GM23338 (cell line): Measurements from ENCODE around the gene SELENOV.

Experiments used
- CREB1 ChIP-seq: fragments of 250-450 bp; sonication (Bioruptor Pico); IDR thresholded peaks from 2 replicates; pipeline ENCODE4 v1.5.0; 2020; ENCODE audit warnings: low read depth, mild to moderate bottlenecking, moderate library complexity
- CTCF ChIP-seq, 2 experiments: fragments of 200-600 bp in 1 of 2; sonication (generic) in 1 of 2; conservative IDR thresholded peaks; 2 replicates each; pipeline versions ENCODE4 v1.5.1 to v1.6.1; 2016 to 2017; ENCODE audit warnings: antibody characterized with exemption in 2 of 2, low read depth in 2 of 2, mild to moderate bottlenecking in 2 of 2, moderate library complexity in 1 of 2
- ETS1 ChIP-seq: IDR thresholded peaks from 2 replicates; pipeline ENCODE4 v1.6.1; 2016; ENCODE audit warnings: antibody characterized with exemption
- EZH2 ChIP-seq: fragments of 200-600 bp; sonication (generic); IDR thresholded peaks from one replicate; pipeline ENCODE4 v1.8.0; 2017; ENCODE audit warnings: antibody characterized with exemption, mild to moderate bottlenecking, low read depth; ENCODE audit not compliant: unreplicated experiment
- EZH2phosphoT487 ChIP-seq: fragments of 200-600 bp; sonication (generic); IDR thresholded peaks from one replicate; pipeline ENCODE4 v1.8.1; 2018; ENCODE audit warnings: antibody characterized with exemption; ENCODE audit not compliant: unreplicated experiment
- JUNB ChIP-seq: IDR thresholded peaks from one replicate; pipeline ENCODE4 v1.6.1; 2016; ENCODE audit warnings: antibody characterized with exemption; ENCODE audit not compliant: unreplicated experiment
- NANOG ChIP-seq: IDR thresholded peaks from 2 replicates; pipeline ENCODE4 v1.6.1; 2016; ENCODE audit warnings: antibody characterized with exemption, borderline replicate concordance
- POLR2AphosphoS5 ChIP-seq: IDR thresholded peaks from 2 replicates; pipeline ENCODE4 v1.6.1; 2016; ENCODE audit warnings: antibody characterized with exemption, low read depth
- REST ChIP-seq: IDR thresholded peaks from one replicate; pipeline ENCODE4 v1.6.1; 2018; ENCODE audit warnings: antibody characterized with exemption; ENCODE audit not compliant: unreplicated experiment

GRCh38 chr19:39497701-39497995, 17.3 kb upstream of the SELENOV start:
- TF ChIP-seq POLR2AphosphoS5 (no peak), CTCF (conservative IDR thresholded peaks at IDR 0.05; ENCODE audit: low read depth in 2 of 2) (no peak), EZH2 (no peak), REST (no peak), JUNB (no peak), EZH2phosphoT487 (no peak), ETS1 (no peak), NANOG (no peak), CREB1 (CRISPR knock-in tag) (peak; percentile 29; the same call in 1 of the 2 replicates)
